GM19372 (cell line): ENCODE measurements around the gene SCART1.
"Not testable (repeated sequence)": the region's sequence is repeated elsewhere in the genome, so short reads cannot be mapped to it uniquely, and the experiment has no call there.

Experiments
- ATAC-seq: cut with Tn5 transposase; IDR thresholded peaks from one replicate; pipeline ENCODE4 v1.9.1; 2021; ENCODE audit warnings: mild to moderate bottlenecking, low read depth, moderate library complexity; ENCODE audit not compliant: unreplicated experiment

The SCART1 gene

GRCh38 chr10:133467286-133467911 lies 13.7 kb downstream of the SCART1 start:
- ATAC-seq, result no peak

- not testable (repeated sequence) for ATAC-seq
Observed at GRCh38 chr10:133469205-133469604, 15.5 kb downstream of the SCART1 start.

GRCh38 chr10:133471300-133472109 lies 17.8 kb downstream of the SCART1 start:
- no peak for ATAC-seq

GRCh38 chr10:133473270-133473669 lies 19.5 kb downstream of the SCART1 start:
- no peak for ATAC-seq

- no peak for ATAC-seq
Observed at GRCh38 chr10:133474027-133474426, 20.3 kb downstream of the SCART1 start.

GRCh38 chr10:133474665-133475424 lies 21.1 kb downstream of the SCART1 start:
- no peak for ATAC-seq

- no peak for ATAC-seq
Observed at GRCh38 chr10:133475425-133475734, 21.6 kb downstream of the SCART1 start.

GRCh38 chr10:133475821-133476640 lies 22.3 kb downstream of the SCART1 start:
- ATAC-seq, result no peak

- ATAC-seq, result no peak
Observed at GRCh38 chr10:133476641-133476990, 22.9 kb downstream of the SCART1 start.

GRCh38 chr10:133481086-133481643 lies 27.4 kb downstream of the SCART1 start:
- ATAC-seq, result no peak

GRCh38 chr10:133481657-133482056 lies 27.9 kb downstream of the SCART1 start:
- no peak for ATAC-seq

GRCh38 chr10:133484818-133485217 lies 31.1 kb downstream of the SCART1 start:
- ATAC-seq, result no peak

GRCh38 chr10:133487085-133487484 lies 33.3 kb downstream of the SCART1 start:
- ATAC-seq, result no peak

GRCh38 chr10:133488354-133488753 lies 34.6 kb downstream of the SCART1 start:
- no peak for ATAC-seq

- ATAC-seq, result no peak
Observed at GRCh38 chr10:133489816-133490588, 36.3 kb downstream of the SCART1 start.

- not testable (repeated sequence) for ATAC-seq
Observed at GRCh38 chr10:133493562-133493961, 39.8 kb downstream of the SCART1 start.

- ATAC-seq, result not testable (repeated sequence)
Observed at GRCh38 chr10:133497363-133497762, 43.6 kb downstream of the SCART1 start.

- ATAC-seq, result not testable (repeated sequence)
Observed at GRCh38 chr10:133499176-133499575, 45.4 kb downstream of the SCART1 start.

GRCh38 chr10:133500897-133501296 lies 47.2 kb downstream of the SCART1 start:
- not testable (repeated sequence) for ATAC-seq

- ATAC-seq, result no peak
Observed at GRCh38 chr10:133509700-133510099, 56.0 kb downstream of the SCART1 start.
